T follicular helper cell (primary cell): ENCODE results near the gene CCNA1.

ENCODE experiments used
- DNase-seq: peaks from one replicate; pipeline ENCODE4 v3.0.0-alpha.2; 2020; ENCODE audit warnings: low read depth

CCNA1 gene

GRCh38 chr13:36453516-36453915 lies 21.2 kb downstream of the CCNA1 start:
- DNase-seq: no peak

GRCh38 chr13:36454121-36454520 lies 21.8 kb downstream of the CCNA1 start:
- DNase-seq: no peak

GRCh38 chr13:36454987-36455386 lies 22.7 kb downstream of the CCNA1 start:
- DNase-seq: no peak

GRCh38 chr13:36456577-36456976 lies 24.3 kb downstream of the CCNA1 start:
- DNase-seq: no peak

- DNase-seq: no peak
Measured at GRCh38 chr13:36461506-36461905, 29.2 kb downstream of the CCNA1 start.

GRCh38 chr13:36475468-36475867 lies 43.2 kb downstream of the CCNA1 start:
- no peak for DNase-seq

GRCh38 chr13:36476661-36477060 lies 44.4 kb downstream of the CCNA1 start:
- no peak for DNase-seq

- no peak for DNase-seq
Measured at GRCh38 chr13:36480726-36481427, 48.6 kb downstream of the CCNA1 start.

GRCh38 chr13:36490055-36490454 lies 57.8 kb downstream of the CCNA1 start:
- DNase-seq: no peak
